ENCODE measurements around the gene ANTXR1.

Gene ANTXR1

DNA sequence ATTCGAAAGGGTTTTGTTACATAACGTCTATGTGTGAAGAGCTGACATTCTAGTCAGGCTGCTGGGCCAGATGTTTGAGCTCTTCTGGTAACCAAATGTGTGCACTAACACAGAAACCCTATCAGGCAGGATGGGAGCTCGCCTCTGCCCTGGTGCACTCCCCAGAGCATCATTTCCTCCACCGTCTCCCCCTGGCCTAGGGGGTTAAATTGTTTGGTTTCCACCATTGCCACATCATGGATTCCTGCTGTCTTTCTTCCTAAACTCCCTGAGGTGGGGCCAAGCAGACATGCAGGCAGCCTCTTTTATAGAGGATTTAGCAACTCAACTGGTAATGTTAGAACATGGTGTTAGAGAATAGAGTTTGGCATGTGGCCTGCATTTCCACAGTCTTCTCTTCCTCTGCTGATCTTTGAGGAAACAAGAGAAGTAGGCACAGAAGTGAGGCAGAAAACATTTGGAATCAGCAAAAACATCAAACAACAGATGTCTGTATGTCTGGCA lies 87.3 kb downstream of the ANTXR1 start:
- DNase-seq = no peak

DNA sequence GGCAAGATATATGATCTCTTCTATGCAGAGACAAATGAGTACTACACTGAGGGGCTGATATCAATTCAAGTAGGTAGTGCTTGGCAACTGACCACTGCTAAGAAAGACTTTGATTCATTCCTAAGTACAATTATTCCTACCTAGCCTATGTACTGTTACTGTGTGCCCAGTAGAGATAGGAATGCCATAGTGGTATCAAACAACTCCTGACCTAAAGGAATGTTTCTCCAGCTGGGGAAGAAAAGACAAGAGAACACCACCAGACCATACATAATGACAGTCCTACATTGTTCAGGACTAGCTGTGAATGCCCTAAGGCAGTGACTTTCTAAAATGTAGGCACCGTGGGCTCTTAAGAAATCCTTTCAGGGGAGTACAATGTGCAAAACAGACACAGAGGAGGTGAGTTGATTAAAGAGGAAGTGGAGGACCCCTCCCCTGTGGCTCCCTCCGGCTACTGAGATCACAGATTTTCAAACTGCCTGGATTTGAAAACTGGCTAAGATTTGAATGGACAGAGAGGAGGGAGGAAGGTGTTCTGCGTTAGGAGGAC lies 89.1 kb downstream of the ANTXR1 start:
- no peak for DNase-seq

DNA sequence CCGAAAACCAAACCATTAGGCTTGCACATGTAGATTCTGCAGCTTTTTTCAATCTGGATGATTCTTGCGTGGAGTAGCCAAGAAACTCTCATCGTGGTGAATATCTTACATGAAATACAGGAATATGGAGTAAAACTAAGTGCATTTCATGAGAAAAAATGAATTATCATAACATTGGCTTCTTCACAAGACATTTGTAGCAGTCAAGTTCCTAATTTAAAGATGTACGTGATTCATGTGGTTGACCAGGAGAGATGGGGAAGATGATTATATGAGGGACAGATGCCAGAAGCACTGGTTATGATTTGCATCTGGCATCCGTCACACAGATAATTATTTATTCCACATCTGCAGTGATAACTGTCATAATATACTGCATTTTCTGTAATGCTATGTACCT lies 90.4 kb downstream of the ANTXR1 start:
- no peak for DNase-seq

DNA sequence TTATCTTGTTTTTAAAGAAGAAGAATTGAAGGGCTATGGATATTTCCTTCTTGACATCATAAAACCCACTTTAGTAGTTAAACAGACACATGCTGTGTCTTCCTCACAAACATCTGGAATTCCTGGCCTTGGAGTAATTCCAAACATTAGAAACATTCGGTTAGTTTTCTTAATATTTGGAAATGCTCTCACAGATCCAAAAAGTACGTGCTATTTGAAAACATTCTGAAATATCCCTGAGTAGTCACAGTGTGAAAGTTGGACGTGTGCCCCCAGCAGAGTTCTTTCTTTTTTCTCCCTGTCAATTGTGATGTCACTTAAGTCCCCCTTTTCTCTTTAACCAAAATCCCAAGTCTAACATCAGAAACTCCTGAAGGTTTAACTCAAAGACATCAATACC lies 91.3 kb downstream of the ANTXR1 start:
- no peak for DNase-seq

DNA sequence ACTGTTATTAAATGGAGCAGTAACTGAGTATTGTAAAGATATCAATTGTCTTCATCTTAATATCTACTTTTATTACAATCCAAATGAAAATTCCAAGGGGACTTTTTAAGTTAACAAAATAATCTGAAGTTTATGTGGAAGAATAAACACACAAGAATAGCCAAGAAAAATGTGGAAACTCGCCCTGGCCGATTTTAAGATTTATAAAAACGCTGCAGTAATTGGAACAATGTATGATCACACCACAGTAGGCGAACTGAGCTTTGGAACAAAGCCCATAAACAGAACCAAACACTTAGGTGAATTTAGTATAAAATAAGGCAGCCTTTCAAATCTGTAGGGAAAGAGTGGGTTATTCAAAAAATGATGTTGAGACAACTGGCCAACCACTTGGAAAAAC lies 96.3 kb downstream of the ANTXR1 start:
- no peak for DNase-seq

DNA sequence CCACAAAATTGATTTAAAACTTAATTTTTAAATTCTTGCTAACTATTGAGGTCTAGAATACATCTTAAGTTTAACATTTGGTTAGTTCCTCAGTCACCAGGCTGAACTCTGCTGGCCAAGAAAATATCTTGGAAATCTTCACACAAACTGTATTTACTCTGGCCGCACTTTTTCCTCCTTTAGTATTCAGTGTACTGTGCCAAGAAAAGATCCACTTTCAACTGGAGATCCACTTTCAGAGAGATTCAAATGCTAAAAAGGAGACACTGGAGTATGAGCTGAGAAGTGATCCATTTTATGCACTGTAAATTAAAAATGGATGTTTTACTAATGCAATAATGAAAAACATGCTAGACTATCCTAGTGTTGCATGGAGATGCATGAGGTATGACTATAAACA lies 98.1 kb downstream of the ANTXR1 start:
- DNase-seq = no peak

DNA sequence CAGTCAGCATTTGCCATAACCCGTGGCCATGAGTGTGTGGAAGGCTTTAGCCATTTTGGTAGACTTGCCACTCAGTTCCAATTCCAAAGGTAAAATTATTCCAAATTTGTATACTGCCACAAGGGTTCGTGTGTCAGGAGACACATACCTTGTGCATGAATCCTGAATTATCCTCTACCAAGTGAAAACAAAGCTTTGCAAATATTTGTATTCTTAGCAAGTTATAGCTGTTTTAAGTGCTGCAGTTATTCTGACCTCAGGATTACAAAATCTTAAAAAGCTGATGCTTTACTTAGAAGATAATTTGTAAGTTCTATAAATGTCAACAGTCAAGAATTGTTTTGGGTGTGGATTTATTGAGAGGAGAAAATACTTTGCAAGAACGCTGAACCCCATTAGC lies 100.6 kb downstream of the ANTXR1 start:
- DNase-seq = peak; percentile 13

DNA sequence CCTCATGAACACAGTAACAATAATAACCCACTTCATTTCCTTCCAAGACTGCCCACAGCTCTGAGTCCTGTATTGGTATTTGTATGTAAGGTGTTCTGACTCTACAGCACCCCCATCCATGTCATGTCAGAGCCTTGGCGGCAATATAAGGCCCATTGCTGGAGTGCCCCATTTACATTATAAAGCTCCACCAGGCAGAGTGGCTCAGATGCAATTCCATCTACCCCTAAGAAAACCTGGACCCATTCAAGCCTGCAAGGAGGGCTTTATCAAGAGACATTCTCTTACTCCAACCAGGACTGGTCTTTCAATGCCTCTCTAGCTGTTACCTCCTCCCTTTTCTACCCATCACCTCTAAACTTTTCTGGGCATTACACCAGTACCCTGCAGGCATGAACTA lies 101.6 kb downstream of the ANTXR1 start:
- DNase-seq = no peak

DNA sequence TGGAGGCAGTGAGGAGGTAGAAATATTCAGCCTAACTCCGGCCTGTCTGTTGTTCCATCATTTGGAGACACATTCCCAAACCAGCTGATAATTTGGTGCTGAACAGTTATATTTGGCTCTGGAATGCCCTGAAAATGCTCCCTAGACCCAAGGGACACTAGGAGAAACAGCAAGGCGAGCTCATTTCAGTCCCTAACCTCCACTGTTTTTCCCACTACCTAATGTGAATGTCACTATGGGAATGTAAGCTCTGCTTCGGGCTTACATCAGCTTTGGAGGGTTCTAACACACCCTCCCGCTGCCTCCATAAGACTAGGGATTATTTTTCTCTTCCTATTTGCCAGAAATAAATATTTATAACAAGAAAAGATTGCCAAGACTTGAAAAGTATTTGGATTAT lies 103.5 kb downstream of the ANTXR1 start:
- no peak for DNase-seq

DNA sequence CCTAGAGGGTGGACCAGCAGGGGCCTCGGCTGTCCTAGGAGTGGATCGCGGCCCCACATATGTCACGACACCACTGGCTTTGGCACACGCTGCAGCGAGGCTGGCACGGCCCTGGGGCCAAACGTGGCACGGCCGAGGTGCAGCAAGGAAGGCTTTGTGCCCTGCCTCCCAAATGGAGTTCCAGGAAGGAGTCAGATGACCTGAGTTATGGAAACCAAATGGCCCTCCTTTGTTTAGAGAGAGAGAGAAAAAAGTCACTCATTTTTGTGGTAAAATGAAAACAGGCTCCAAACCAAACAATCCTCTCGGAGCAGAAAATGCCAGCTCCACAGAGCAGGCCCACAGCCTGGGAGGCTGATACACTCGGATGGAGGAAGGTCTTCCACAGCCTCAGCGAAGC lies 105.6 kb downstream of the ANTXR1 start:
- no peak for DNase-seq

DNA sequence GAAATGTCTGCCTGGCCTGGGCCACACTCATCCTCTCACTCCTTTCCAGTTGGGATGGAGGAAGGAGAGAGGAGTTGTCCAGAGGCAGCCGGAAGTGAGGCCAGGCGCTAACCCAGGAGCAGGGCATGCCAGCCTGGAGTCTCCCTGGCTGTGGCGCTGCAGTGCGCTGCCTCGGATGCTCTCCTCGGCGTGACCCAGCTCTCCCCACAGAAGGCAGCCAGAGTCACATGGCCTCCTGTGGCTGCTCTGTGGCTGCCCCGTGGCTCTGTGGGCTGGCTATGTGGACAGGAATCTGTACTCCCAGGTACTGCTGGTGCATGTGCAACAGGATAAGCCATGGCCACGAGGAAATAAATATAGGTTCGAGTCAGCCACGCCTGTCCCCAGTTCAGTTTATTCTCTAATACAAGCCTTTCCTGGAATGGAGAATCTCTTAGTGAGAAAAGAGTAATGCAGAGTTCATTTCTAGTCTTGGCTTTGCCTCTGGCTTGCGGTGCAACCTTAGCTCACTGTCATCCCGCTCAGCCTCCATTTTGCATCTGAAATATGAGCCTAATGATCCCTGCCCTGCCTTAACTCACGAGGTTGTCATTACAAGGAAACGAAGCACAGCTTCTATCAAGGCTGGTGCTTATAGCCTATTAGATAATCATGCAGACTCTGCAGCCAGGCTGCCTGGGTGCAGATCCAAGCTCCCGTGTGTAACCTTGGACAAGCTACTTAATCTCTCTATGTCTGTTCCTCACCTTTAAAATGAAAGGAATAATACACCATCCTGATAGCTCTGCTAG lies 106.3 kb downstream of the ANTXR1 start:
- DNase-seq = no peak

DNA sequence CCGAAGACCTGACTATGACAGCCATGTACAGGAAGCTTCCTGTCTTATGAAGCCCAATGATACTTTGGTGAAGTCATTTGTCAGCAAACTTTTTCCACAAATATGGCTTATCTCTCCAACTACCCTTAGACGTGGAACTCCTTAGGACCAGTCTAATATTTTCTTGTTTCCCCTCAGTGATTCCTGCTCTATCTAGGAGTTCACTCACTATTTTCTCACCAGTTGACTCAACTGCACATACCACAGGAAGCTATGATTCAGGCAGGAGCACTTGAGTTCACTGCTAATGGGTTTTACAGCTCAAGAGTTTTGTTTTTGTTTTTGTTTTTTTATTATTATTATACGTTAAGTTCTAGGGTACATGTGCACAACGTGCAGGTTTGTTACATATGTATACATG lies 109.3 kb downstream of the ANTXR1 start:
- DNase-seq = peak; percentile 74

DNA sequence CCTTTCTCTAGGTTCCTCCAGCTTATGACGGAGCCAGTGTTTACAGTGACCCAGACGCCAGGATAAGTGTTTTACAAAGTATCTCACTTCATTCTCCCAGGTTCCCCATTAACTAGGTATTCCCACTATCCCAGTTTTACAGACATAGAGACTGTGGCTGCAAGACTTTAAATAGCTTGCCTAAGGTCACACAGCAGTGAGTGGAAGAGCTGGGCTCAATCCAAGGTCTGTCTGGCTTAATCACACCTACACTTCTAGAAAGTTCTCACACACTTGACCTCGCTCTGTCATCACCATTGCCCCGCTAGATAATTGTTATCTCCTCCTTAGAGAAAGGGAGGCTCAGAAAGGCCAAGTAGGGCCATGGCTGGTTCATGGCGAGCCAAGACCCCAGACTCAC lies 110.2 kb downstream of the ANTXR1 start:
- DNase-seq = no peak

DNA sequence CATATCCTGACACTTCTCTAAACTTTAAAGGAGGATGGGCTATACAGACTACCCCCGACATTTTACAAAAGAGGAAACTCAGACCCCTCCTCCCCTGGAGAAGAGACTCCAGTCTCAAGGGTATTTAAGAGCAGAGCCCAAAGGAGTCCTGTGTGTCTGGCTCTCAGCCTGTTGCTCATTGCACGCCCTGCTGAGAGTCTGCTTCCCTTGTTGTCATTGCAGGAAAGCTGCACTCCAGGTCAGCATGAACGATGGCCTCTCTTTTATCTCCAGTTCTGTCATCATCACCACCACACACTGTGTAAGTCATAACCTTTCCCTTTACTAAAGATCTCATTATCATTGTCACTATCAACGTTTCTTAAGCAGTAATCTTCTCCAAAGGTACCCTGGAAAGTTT lies 111.4 kb downstream of the ANTXR1 start:
- no peak for DNase-seq

DNA sequence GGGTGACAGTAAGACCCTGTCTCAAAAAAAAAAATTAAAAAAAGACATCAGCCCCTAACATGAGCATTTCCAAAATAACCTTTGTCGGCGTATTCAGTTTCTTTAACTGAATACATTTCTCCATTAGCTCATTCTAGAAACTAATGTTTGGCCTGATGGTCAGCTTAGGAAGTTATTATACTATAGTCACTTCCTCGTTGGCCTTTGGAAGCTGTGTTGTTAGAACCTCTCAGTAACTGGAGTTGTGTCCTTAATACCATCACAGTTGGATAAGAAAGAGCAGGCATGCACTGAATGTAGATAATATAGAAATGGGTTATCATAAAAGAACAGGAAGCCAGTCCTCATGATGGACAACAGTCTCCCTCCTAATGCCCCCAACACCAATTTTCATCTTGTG lies 112.8 kb downstream of the ANTXR1 start:
- no peak for DNase-seq

DNA sequence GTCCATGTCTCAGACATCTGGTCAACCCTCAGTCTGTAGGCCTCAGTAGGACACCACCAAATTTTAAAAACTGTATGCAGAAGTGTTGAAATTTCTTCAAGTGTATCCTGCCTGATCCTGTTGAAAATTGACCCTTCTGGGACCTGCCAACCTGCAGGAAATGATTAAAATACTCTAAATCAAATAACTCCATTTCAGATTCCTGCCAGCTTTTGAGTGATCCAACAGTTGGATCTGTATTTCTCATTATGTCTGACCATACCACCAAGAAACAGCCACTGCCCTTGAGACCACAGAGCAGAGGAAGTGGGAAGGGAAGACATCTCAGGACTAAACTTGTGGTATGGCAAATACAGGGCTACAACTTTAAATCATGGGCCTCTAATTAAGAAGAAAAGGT lies 113.4 kb downstream of the ANTXR1 start:
- no peak for DNase-seq

DNA sequence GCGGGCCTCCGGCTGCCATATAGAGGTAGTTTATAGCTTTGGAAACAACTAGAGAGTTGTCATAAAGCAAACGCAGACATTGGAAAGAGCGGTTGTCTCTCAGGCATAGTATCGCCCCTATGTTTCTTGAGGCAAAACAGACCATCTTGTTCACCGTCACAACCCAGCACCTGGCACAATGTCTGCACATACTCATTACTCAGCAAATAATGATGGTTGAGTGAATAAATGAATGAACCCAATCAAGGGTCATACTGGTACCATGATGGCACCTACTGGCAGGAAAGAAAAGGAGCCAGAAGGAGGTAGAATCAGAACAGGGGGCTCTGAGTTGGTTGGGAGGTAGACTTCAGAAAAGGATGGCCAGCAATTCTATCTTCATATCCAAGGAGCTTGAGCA lies 118.5 kb downstream of the ANTXR1 start:
- no peak for DNase-seq

DNA sequence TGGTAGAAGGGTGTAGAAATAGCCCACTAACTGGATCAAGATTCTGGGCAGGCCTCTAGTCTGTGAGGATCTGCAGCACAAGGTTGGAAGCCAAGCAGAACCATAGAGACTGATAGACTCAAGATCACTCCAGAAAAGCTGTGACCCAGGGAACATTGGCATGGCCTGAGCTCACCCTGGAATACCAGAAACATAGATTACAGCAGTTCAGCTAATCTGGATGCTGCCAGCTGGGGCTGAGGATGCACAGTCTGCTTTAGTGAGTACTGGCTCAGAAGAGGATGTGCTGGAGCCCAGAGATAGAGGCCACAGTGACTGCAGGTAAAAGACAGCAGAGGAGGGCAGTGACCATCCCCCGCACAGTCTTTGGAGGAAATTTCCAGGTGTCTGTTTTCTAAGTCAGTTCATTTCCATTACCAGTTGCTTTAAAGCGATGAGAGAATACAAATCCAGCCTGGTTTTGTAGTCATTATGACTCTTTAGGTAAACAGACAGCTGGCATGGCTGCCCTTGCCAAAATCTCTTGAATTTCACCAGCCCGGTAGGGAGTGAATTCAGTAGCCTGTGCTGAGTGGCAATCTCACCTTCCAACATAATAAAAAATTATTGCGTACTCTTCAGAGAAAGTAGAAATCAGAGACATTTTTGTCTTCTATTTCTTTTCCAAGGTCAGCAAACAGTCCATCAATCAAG lies 119.2 kb downstream of the ANTXR1 start:
- no peak for DNase-seq

DNA sequence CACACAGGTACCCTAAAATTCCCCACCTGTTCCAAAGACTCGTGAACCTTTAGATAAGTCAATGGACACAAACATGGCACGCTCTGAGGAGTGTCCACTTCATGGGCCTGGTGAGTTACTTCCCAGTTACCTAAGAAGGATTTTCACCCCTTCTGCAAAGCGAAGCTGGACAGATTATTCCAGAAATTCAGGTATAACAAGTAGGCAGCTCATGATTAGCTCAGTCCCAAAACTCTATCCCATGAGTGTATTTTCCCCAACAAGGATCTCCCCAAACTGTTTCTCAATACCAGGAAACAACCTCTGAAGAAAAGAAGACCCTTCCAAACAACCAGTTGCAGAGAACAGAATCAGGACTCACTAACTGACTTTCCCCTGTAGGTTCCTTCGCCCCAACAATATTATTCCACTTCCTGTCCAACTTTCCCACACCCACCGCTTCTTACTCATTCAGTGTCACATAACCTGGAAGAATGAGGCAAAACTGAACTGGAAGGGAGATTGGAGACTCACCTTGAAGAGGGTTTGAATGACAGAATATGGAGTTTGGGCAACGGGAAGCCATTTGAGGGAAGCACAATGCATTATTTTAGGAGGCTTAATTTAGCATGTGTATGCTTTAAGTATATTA lies 120.1 kb downstream of the ANTXR1 start:
- no peak for DNase-seq

DNA sequence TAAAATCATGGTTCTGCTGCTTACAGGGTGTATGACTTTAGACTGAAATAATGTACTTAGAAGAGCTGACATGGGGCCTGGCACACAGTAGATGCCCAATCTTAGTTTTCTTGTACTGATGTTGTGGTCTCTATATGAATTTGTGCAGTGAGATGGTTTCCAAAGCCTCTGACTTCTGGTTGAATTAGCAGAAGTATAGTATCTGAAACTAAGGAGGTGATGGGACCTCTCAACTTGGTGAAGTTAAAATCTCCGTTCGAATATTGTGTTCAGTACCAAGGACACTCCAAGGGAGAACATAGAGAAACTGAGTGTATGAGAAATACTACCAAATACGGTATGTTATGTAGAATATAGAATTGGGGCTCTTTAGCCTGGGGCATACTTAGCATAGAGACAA lies 120.9 kb downstream of the ANTXR1 start:
- no peak for DNase-seq

DNA sequence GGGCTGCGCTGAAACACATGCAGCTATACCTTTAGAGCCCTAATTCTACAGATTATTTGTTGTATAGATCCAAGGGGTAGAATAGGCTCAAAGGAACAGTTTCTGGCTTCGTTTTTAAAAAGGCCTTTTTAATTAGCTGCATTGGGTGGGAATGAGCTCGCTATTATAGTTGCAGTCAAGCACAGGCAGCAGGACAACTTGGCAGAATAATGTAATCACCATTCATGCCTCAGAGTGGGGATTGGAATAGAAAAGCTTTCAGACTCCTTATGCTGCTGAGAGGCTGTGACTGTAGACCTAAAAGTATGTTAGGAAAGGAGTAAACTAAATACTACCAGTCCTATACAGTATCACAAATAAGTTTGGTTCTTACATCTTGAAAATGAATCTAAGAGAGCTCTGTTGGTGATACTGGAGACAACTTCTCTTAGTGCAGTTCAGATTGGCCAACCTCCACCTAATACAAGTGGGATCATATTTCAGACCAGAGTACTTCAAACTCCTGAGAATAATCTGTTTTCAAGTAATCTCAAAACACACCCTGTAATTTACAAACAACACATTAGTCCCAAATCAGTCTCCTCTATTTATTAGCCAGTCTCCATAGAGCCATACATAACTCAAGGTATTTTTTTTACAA lies 121.4 kb downstream of the ANTXR1 start:
- no peak for DNase-seq

DNA sequence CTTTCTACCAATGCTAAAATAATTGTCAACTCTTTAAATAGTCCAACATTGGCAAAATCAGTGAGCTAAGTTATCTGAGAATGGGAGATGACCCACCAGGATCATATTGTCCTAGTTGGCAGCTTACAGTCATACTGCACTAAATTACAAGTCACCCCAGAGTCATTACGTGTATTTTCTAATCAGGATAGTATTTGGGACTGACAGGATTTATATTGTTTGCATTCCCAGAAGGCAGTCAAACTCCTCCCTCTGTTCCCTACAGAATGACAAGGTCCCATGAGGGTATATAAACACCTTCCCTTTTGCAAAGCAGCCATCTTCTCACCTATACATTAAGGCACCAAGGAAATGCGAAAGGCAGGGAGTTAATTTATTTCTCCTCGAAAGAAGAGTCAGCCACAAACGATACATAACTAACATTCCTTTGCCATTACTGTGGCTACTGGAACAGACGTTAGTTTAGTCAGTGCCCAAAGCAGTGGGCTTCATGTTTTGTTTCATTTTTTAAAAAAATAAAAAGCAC lies 125.3 kb downstream of the ANTXR1 start:
- peak; percentile 84 for DNase-seq
